Thyroid gland (tissue), 4 donors: ENCODE results near the gene TRIM16. TPM values are rescaled to one million over a fixed set of nuclear protein-coding genes. Genes with fewer than 3 reads are reported as not detected.
"Not testable (repeated sequence)": the region's sequence is repeated elsewhere in the genome, so short reads cannot be mapped to it uniquely, and the experiment has no call there.

Experiments used
- DNase-seq, 2 donors: peaks; one replicate each; pipeline ENCODE4 v3.0.0-alpha.2; 2019
- H3K27ac ChIP-seq, 3 donors: fragments of 200-600 bp; sonication (generic); 1 replicate in 2 of 3; 2 replicates in 1 of 3; pipeline ENCODE4 v1.5.1; 2016 to 2019; ENCODE audit warnings: mild to moderate bottlenecking in 1 of 3, moderate library complexity in 1 of 3
- H3K27me3 ChIP-seq: fragments of 200-600 bp; sonication (generic); one replicate; pipeline ENCODE4 v1.5.1; 2019
- H3K36me3 ChIP-seq, 2 donors: fragments of 200-600 bp; sonication (generic); one replicate each; pipeline ENCODE4 v1.5.1; 2016 to 2019
- H3K4me1 ChIP-seq, 2 donors: fragments of 200-600 bp; sonication (generic); one replicate each; pipeline ENCODE4 v1.5.1; 2017 to 2019
- H3K4me3 ChIP-seq, 3 donors: fragments of 200-600 bp; sonication (generic); replicated peaks in 1 of 3; 1 replicate in 2 of 3; 2 replicates in 1 of 3; pipeline ENCODE4 v1.5.1; 2016; ENCODE audit warnings: mild to moderate bottlenecking in 1 of 3
- H3K9me3 ChIP-seq: fragments of 200-600 bp; sonication (generic); one replicate; pipeline ENCODE4 v1.5.1; 2017
- POLR2A ChIP-seq, 2 donors: fragments of 450-650 bp; IDR thresholded peaks; one replicate each; pipeline ENCODE4 v1.6.1; 2017; ENCODE audit warnings: antibody characterized with exemption in 2 of 2, mild to moderate bottlenecking in 2 of 2, moderate library complexity in 1 of 2
- WGBS, 2 donors: methylation state at CpG; one replicate each; pipeline ENCODE4 v1.1.5; 2017; 5-methylcytosine and 5-hydroxymethylcytosine counted together
- intact Hi-C: fragments of 100-400 bp; cut with DNase I; formaldehyde crosslinking; loops from one replicate; pipeline ENCODE4 v1.15.1; 2023
- total RNA-seq, 4 donors: library from RNA; depleted of rRNA; stranded (reverse); fragments of >200 nt; gene quantifications; one replicate each; pipeline ENCODE4 v1.2.3, GENCODE V29; 2016
- TF ChIP-seq, protein P1 (sequence below), 6 experiments: fragments of 200-600 bp in 3 of 6; fragments of 450-650 bp in 3 of 6; sonication (generic) in 3 of 6; IDR thresholded peaks; one replicate each; pipeline ENCODE4 v1.5.1; 2016 to 2019; ENCODE audit warnings: antibody characterized with exemption in 6 of 6, mild to moderate bottlenecking in 2 of 6, inconsistent platforms in 1 of 6, moderate library complexity in 1 of 6

The TRIM16 gene
- total RNA-seq, 4 donors from 2014 or later = 45.4 to 125 (median 90.6) TPM

DNA sequence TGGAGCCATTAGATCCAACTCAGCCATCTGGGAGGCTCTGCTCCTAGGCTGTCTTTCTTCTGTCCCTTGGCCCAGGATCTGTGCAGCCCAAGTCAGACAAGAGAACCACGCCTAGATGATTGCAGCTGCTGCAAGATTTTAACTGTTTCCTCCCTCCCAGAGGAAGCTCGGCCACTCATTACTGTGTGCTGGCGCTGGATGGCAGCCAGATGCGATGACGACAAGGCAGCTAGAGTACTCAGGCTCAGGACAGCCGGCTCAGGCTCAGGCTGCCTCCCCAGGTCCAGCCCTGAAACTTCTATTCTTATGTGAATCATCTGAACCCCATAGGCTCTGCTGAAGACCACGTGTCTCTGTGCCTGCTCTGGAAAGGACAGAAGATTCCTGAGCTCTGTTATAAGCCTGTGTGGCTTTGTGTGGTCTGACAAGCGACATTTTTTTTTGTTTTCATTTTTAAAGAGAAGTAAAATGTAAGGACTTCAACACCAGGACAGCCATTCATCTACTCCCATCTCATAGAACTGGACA lies 32.5 kb downstream of the TRIM16 start:
- intact Hi-C loops = no loop called here
- H3K4me3 ChIP-seq = peak overlapping the region; percentile 38 to 90 (median 47)
- H3K4me1 ChIP-seq = peaks cover 26 to 29% of the 10 kb centered on the region in 2 donors
- H3K36me3 ChIP-seq = no peaks in the 10 kb centered on the region
- peak overlapping the region; percentile 89 to 93 (median 93) for H3K27ac ChIP-seq
- no peaks in the 10 kb centered on the region for H3K9me3 ChIP-seq
- TF ChIP-seq, protein P1, sequence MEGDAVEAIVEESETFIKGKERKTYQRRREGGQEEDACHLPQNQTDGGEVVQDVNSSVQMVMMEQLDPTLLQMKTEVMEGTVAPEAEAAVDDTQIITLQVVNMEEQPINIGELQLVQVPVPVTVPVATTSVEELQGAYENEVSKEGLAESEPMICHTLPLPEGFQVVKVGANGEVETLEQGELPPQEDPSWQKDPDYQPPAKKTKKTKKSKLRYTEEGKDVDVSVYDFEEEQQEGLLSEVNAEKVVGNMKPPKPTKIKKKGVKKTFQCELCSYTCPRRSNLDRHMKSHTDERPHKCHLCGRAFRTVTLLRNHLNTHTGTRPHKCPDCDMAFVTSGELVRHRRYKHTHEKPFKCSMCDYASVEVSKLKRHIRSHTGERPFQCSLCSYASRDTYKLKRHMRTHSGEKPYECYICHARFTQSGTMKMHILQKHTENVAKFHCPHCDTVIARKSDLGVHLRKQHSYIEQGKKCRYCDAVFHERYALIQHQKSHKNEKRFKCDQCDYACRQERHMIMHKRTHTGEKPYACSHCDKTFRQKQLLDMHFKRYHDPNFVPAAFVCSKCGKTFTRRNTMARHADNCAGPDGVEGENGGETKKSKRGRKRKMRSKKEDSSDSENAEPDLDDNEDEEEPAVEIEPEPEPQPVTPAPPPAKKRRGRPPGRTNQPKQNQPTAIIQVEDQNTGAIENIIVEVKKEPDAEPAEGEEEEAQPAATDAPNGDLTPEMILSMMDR (IDR thresholded peaks at IDR 0.05) = no peak
- TF ChIP-seq POLR2A (IDR thresholded peaks at IDR 0.05) = peak in 1 of 2 donors; percentile 92
- DNase-seq = peak; percentile 97 to 98
- no peaks in the 10 kb centered on the region for H3K27me3 ChIP-seq
- WGBS, 2 donors = 0 to 3% methylated on average over 7 to 8 of the region's 8 CpGs

DNA sequence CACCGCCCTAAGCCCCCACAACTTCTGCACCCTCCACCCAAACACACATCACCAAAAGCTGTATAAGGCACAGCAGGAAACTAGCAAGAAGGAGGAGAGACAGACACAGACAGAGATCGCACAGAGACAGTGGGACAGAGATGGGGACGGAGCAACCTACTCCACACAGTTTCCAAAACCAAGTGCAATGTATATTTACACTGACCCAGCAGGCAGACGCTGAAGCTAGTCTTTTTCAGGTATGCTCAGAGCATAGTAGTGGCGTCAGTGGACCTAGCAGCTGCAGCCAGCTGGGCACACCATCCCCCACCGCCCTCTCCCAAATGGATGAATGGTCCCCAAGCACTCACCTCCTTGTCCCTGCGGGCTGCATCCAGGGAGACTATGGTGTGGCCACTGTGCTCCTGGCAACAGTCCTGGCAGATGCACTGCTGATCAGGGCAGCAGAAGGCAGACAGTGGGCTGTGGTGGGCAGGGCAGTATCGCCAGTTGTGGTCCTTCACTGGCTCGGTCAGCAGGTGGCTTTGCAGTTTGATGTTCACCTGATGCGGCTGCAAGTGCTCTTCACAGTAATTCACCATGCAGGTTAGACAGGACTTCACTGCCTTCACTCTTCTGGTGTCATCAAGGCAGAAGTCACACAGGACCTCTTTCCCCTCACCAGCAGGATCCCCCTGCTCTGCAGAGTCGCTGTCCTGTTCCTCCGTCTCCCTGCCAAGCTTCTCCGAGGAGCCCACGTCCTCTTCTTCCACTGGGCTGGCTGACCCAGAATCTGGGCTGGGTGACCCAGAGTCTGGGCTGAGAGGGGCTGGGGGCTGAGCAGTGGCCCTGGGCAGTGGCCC lies 33.1 kb downstream of the TRIM16 start:
- H3K27ac ChIP-seq = peak overlapping the region; percentile 89 to 93 (median 93)
- peak overlapping the region; percentile 38 to 90 (median 47) for H3K4me3 ChIP-seq
- peaks cover 27 to 30% of the 10 kb centered on the region in 2 donors for H3K4me1 ChIP-seq
- no peaks in the 10 kb centered on the region for H3K9me3 ChIP-seq
- TF ChIP-seq POLR2A (IDR thresholded peaks at IDR 0.05) = no peak
- TF ChIP-seq, protein P1 (IDR thresholded peaks at IDR 0.05) = no peak
- intact Hi-C loops = no loop called here
- H3K27me3 ChIP-seq = no peaks in the 10 kb centered on the region
- 20 to 28% methylated on average over 11 to 13 of the region's 14 CpGs for WGBS, 2 donors
- H3K36me3 ChIP-seq = no peaks in the 10 kb centered on the region
- peak; percentile 56 to 61 for DNase-seq

DNA sequence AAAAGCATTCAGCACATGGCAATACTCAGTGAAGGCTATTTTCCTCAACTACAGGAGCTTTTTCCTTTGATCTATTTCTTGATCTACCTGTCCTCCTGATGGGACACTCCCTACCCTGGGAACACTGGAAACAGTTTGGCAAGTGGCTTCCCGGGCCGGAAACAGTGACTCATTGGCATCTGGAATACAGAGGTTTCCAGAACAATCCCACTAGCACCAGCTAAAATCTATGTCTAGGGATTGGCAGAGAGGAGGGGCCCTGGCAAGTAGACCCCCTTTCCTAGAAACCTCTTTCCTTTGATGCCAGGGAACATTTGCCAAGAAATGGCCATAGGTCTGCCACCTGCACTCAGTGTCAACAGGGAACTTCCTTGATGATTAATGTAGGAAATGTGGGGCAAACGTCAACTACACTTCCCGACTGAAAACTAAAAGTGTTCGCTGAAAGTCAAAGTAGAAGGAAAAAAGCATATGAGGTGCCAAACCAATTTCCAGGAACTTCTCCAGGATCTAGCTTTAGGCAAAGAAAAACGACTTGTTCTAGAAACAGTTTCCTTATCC lies 34.2 kb downstream of the TRIM16 start:
- DNase-seq = peak; percentile 63 to 70
- TF ChIP-seq POLR2A (IDR thresholded peaks at IDR 0.05) = peak in 1 of 2 donors; percentile 35
- TF ChIP-seq, protein P1 (IDR thresholded peaks at IDR 0.05) = no peak
- Histone ChIP-seq H3K9me3 (no peaks in the 10 kb centered on the region), H3K4me3 (peak overlapping the region in 2 of 3 donors; percentile 47 to 90), H3K27ac (peak overlapping the region; percentile 89 to 93 (median 93)), H3K4me1 (peaks cover 34 to 40% of the 10 kb centered on the region in 2 donors), H3K36me3 (no peaks in the 10 kb centered on the region), H3K27me3 (no peaks in the 10 kb centered on the region)
- intact Hi-C loops = no loop called here
- 38 to 49% methylated on average over 6 of the region's 6 CpGs for WGBS, 2 donors

DNA sequence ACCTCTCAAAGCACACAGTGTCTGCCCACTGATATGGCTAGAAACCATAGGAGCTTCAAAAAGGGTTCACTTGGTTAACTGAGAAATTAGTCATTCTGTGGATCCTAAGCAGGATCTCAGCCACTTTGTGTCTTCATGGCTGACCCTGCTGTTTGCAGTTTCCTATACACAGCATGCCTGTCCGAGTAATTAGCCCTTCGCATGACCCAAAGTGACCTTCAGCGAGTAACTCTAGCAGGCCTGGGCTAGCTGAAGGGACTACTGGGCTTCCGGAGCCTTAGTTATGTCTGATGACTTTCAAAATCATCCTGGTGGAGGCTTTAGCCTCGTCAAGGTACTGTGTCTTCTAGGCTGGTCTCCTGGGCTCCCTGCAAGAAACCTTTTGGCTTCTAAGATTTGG lies 35.7 kb downstream of the TRIM16 start:
- Histone ChIP-seq H3K36me3 (no peaks in the 10 kb centered on the region), H3K27me3 (no peaks in the 10 kb centered on the region), H3K4me3 (peak overlapping the region in 2 of 3 donors; percentile 2 to 47), H3K27ac (peak overlapping the region; percentile 89 to 93 (median 93)), H3K9me3 (no peaks in the 10 kb centered on the region), H3K4me1 (peaks cover 39 to 42% of the 10 kb centered on the region in 2 donors)
- no peak for TF ChIP-seq POLR2A (IDR thresholded peaks at IDR 0.05)
- TF ChIP-seq, protein P1 (IDR thresholded peaks at IDR 0.05) = no peak
- DNase-seq = no peak
- 63 to 79% methylated on average over 5 of the region's 5 CpGs for WGBS, 2 donors
- intact Hi-C loops = no loop called here

DNA sequence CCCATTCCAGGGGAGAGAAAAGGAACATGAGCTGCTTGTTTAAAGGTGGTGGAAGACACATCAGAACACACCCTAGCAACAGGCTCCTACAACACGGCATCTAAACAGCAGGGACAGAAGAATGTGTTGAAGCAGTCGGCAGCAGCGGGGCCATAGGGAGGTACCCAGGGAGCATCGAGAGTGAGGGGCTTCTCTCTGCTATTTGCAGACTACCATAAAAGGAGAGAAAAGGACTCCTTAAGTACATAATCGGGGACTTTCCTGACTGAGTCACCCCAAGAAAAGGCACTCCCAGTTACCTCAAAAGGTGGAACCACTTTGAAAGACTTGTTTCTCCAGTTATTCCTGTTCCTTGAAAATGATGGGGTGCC lies 38.2 kb downstream of the TRIM16 start:
- Histone ChIP-seq H3K4me1 (peaks cover 34 to 35% of the 10 kb centered on the region in 2 donors), H3K27ac (peak overlapping the region; percentile 75 to 90 (median 86))
- DNase-seq = peak in 1 of 2 donors; percentile 40
- H3K4me3 ChIP-seq, H3K36me3 ChIP-seq, intact Hi-C loops, H3K9me3 ChIP-seq, H3K27me3 ChIP-seq: not testable (repeated sequence)
- 38 to 43% methylated on average over 5 of the region's 5 CpGs for WGBS, 2 donors

DNA sequence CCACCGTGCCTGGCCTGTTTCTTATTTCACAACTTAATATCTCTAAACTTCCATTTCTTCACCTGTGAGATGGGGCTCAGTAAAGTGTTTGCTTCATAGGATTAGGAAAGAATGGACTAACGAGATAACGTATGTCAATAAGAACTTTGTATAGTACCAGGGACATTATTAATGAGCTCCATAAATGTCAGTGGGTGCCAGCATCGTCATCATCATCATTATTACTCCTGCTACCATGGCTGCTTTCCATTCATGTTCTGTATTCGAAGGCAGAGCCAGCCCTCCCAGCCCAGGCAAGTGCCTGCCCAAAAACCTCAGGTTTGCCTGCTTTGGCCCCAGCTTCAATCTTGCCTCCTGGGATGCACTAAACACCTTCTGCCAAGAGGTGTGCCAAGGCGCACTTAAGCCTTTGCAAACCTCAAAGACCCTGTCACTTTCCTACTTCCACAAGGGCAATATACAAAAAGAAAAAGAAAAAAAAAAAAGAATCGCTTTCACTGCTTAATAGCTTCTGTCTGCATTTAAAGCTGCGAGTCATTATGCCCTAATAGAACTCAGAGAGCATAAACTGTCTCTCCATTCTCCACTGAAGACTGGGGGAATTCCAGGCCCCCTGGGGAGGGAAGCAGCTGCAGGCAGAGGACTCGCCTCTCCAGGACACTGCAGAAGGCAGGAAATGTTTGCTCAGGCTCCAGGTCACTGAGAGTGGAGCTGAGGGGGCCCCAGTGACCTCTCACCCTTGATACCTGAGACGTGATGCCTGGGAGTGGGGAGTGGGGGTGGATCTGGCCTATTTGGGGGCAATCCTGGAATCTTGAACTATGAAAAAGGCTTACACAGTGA lies 38.8 kb downstream of the TRIM16 start:
- WGBS, 2 donors = 52% methylated on average over 9 to 10 of the region's 10 CpGs
- H3K9me3 ChIP-seq, H3K36me3 ChIP-seq, intact Hi-C loops, H3K4me3 ChIP-seq, H3K27me3 ChIP-seq: not testable (repeated sequence)
- DNase-seq = peak; percentile 50 to 52
- Histone ChIP-seq H3K4me1 (peaks cover 28 to 31% of the 10 kb centered on the region in 2 donors), H3K27ac (peak overlapping the region; percentile 75 to 90 (median 86))
